NCI-H1436 (cell line): ENCODE results near the gene MARCHF10.
"Not testable (repeated sequence)": the region's sequence is repeated elsewhere in the genome, so short reads cannot be mapped to it uniquely, and the experiment has no call there.

Experiments used
- DNase-seq: peaks from one replicate; lab custom pipeline; 2025; lab: John Stamatoyannopoulos, UW

Gene MARCHF10

DNA sequence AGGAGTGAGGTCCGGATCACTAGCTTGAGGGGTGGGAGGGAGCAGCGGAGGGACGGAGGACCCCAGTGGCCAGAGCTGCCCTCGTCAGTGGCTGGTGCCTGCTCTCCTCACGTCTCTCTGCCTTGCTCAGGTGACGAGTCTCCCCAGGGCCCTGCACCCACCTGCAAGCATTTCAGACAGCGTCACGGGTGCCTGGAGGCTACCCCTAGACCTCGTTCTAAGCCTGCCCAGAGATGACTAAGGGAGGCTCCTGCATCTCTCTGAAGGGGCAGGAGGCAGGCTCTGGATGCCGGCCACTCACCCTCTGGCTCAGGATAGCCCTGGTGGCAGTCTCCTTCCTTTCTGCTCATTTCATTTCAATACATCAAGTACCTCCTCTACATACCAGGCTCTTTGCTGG is 111.9 kb downstream of the MARCHF10 start:
- DNase-seq = no peak

DNA sequence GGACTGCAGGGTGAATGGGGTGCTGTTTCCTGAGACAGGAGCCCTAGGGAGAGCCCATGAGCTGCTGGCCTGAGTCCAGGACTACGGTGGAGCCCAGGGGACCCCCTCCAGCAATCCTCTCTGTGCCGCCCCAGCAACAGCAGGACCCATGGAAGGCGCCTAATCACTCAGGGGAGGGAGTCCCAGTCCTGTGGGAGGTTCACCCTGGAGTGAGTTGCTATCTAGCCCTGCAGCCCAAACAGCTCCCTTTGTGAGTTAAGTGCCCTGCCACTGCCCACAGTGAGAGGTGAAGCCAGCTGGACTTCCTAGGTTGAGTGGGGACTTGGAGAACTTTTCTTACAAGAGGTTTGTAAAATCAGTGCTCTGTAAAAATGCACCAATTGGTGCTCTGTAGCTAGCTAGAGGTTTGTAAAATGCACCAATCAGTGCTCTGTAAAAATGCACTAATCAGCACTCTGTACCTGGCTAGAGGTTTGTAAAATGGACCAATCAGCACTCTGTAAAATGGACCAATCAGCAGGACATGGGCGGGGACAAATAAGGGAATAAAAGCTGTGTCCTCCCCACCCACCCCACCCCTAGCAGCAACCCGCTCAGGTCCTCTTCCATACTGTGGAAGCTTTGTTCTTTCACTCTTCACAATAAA is 112.9 kb downstream of the MARCHF10 start:
- not testable (repeated sequence) for DNase-seq

DNA sequence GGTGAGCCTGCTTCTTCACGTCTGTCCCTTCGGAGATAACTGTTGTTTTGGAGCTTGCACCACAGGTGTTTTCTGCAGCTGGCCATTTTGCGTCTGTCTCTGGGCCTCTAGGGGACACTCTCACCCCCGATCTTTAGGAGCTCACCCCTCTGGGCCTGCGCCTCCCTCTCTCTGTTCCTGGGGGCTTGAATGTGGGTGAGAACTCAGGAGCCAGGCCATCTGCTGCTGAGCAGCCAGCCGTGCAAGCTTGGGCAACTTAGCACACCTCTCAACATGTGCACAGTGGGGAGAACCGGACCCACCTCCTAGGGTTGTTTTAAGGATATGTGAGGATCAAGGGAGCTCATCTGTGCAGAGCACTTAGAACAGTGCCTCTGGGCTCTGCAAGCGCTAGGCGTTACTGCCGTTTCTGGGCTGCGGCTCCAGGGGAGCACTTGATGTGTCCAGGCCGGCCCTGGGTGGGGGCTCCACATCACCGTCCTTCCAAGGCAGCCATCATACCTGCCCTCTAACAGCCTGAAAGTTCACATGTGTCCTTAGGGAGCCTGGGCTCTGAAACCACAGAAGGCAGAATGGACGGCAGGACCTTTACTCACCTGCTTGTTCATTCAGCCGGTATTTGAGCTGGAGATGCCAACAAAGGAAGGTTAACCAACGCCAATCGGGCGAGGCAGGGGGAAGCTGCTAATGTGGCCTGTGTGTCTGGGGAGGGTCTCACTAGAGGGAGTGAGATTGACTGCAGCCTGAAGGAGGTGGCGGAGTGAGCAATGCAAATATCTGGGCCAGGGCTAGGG is 114.3 kb downstream of the MARCHF10 start:
- no peak for DNase-seq

DNA sequence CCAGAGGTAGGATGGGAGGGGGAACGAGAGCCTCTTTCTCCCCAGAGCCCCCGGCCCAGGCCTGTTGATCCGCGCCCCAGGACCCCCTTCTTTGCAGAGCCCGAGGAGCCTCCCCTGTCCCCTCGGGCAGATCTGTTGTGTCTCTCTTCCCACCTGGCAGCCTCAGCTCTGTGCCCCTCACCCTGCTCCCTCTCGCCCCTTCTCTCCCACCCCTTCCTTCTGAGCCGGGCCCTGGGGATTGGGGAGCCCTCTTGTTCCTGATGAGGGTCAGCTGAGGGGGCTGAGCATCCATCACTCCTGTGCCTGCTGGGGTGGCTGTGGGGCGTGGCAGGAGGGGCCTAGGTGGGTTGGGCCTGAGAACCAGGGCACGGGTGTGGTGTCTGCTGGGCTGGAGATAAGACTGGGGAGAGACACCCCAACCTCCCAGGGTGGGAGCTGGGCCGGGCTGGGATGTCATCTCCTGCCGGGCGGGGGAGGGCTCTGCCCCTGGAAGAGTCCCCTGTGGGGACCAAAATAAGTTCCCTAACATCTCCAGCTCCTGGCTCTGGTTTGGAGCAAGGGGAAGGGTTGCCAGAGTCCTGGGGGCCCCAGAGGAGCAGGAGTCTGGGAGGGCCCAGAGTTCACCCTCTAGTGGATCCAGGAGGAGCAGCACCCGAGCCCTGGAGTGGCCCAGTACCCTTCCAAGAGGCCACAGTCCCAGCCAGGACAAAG is 115.2 kb downstream of the MARCHF10 start:
- peak; percentile 25 for DNase-seq

DNA sequence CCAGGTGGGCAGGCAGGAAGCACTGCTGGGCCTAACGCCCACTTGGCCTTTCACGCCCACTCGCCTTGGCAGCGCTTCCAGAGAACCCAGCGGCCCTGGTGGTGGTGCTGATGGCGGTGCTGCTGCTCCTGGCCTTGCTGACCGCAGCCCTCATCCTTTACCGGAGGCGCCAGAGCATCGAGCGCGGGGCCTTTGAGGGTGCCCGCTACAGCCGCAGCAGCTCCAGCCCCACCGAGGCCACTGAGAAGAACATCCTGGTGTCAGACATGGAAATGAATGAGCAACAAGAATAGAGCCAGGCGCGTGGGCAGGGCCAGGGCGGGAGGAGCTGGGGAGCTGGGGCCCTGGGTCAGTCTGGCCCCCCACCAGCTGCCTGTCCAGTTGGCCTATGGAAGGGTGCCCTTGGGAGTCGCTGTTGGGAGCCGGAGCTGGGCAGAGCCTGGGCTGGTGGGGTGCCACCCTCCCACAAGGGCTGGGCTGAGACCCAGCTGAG is 115.9 kb downstream of the MARCHF10 start:
- DNase-seq = no peak

DNA sequence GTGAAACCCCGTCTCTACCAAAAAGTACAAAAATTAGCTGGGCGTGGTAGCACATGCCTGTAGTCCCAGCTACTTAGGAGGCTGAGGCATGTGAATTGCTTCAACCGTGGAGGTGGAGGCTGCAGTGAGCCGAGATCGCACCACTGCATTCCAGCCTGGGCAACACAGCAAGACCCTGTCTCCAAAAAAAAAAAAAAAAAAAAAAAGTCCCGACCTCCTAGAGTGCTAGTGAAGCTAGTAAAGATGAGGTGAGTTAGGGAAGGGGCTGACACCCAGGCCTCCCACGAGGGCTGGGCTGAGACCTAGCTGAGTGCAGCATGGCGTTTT is 116.6 kb downstream of the MARCHF10 start:
- DNase-seq = not testable (repeated sequence)

DNA sequence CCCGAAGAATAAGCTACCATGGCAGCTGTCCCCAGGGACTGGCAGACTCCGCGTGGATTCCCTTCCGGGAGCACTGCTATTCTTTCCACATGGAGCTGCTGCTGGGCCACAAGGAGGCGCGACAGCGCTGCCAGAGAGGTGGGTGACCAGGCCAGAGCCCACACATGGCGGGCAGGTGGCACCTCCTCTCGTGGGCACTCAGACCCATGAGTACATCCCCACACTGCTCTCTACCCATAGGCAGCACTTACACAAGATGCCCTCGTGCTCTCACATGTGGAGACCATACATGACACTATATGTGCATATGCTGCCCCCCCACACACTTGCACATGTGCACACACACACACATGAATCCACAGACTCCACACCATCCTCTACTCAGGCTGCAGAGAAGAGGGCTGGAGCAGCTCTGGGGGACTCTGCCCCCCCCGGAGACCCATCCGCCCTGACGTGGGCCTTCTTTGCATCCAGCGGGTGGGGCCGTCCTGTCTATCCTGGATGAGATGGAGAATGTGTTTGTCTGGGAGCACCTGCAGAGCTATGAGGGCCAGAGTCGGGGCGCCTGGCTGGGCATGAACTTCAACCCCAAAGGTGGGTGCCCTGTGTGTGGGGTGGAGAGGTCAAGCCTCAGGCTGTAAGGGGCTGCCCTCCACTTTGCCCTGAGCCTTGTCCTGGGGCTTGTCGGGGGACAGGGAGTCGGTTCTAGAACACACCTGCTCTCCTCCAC is 117.8 kb downstream of the MARCHF10 start:
- DNase-seq = no peak

DNA sequence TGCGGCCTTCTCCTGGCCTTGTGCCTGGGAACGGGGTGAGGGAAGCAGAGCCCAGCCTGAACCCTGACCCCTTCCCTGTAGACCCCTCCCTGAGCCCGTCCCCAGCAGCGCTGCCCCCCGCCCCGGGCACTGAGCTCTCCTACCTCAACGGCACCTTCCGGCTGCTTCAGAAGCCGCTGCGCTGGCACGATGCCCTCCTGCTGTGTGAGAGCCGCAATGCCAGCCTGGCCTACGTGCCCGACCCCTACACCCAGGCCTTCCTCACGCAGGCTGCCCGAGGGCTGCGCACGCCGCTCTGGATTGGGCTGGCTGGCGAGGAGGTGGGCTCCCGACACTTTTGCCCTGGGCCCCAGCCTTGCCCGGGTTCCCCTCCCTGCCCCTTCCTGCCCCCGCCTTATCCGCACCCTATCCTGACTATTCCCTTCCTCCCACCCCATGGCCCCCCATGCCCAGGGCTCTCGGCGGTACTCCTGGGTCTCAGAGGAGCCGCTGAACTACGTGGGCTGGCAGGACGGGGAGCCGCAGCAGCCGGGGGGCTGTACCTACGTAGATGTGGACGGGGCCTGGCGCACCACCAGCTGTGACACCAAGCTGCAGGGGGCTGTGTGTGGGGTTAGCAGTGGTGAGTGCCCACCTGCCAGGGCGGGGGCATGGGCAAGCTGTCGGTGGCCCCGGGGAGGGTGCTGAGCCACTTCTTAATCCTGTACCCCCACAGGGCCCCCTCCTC is 118.5 kb downstream of the MARCHF10 start:
- no peak for DNase-seq

DNA sequence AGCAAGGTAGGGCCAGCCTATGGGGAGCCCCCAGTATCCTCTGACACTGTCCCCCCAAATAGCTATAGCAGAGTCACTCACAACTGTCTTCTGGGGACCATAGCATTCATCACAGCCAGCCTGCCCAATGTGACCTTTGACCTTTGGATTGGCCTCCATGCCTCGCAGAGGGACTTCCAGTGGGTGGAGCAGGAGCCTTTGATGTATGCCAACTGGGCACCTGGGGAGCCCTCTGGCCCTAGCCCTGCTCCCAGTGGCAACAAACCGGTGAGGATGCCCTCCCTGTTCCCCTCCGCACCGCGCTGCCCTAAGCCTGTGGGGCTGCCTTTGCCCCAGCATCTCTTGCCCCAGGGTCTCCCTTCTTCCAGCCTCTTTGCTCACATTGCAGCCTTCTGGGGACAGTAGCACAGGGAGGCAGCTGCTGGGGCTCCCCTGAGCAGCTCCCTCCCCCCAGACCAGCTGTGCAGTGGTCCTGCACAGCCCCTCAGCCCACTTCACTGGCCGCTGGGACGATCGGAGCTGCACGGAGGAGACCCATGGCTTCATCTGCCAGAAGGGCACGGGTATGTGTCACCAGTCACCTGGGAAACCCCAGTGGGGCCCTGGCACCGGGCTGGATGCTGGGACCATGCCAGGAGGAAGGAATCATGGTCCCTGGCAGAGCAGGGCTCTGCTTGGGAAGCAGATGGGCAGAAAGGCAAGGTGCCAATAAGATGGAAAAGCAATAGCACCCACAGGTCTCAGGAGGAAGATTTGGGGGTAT is 119.5 kb downstream of the MARCHF10 start:
- DNase-seq = no peak

DNA sequence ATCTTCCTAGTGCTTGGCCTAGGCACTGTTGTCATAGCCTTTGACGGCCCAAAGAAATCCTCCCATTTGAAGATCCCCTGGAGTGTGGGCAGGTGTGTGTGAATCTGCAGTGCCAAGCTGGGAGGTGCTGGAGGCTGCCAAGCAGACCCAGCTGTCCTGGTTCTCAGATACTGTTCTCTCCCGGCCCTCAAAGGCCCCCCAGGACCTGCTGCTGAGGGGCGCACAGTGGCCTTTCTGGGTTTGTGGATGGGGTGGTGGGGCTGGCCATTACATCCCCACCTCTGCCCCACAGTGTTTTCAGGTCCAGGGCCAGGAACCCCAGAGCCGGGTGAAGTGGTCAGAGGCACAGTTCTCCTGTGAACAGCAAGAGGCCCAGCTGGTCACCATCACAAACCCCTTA is 120.1 kb downstream of the MARCHF10 start:
- DNase-seq = no peak

DNA sequence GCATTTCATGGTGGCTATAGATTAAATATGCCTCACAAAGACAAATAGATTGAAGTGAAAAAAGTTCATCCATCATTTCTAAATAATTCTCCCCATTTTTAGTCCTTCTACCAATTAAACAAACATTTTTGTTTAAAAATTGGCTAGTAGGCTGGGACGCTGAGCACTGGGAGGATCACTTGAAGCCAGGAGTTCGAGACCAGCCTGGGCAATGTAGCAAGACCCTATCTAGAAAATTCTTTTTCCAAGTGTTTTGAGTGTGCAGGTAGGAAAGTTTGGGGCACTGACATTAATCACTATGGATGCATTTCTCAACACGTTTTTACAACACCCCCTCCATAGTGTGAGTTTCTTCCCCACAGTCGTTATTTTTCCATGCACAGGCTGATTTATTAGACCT is 123.9 kb downstream of the MARCHF10 start:
- DNase-seq = no peak

DNA sequence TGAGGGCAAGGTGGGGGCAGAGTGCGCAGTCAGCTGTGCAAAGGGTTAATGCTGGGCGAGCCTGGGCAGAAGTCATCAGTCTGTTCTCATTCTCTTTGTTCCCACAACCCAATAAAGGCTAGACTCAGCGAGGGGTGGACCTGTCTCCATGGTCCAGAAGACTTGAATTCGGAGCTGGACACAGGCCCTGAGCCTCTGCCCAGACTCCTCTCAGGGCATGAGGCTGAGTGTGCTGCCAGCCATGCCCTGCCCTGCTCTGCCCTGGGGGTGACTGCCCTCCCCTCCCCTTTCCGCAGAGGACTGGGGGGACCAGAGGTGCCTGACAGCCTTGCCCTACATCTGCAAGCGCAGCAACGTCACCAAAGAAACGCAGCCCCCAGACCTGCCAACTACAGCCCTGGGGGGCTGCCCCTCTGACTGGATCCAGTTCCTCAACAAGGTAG is 126.2 kb downstream of the MARCHF10 start:
- no peak for DNase-seq

DNA sequence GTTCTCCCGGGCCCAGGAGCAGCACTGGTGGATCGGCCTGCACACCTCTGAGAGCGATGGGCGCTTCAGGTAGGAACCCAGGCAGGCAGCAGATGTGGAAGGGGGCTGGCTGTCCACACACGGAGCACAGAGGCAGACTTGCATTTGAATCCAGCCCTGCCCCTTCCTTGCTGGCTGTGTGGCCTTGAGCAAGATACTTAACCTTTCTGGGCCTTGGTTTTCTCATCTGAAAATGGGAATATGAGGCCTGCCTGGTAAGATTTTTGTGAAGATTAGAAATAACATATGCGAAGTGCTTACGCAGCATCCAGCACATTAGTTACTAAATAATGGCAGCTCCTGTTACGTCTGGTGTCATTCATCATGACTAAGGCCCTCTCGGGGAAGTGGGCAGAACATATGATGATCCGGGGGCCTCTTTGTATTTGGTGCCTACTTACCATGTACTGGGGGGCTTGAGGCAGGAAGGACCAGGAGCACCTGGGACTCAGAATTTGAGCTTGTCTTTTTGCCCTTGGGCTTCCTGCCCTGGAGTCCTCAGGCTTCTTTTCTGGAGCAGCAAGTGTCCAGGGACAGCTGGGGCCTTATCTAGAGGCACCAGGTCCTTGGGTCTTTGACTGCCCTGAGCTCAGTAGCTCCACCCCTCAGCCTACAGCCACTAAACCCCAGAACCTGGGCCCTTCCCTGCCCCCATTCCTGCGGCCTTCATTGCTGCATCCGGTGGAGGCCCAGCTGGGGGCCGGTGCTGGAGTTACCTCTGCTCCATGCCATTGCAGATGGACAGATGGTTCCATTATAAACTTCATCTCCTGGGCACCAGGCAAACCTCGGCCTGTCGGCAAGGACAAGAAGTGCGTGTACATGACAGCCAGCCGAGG is 126.8 kb downstream of the MARCHF10 start:
- DNase-seq = no peak

DNA sequence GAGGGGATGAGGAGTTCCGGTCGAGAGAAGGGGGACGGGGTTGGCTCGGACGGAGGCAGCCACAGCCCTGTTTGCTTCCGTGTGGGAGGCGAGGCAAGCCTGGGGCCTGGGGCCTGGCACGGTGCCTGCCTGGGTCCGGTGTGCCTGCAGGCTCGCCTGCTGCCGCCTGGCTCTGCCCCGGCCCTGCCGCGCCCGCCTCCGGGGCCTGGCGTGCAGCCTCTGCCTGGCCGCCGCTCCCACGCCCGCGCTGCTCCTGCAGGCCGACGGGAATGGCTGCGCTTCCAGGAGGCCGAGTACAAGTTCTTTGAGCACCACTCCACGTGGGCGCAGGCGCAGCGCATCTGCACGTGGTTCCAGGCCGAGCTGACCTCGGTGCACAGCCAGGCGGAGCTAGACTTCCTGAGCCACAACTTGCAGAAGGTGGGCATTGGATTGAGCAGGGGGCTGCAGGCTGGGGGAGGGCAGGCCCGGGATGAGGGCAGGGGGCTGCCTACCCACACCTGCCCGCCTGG is 127.5 kb downstream of the MARCHF10 start:
- no peak for DNase-seq

DNA sequence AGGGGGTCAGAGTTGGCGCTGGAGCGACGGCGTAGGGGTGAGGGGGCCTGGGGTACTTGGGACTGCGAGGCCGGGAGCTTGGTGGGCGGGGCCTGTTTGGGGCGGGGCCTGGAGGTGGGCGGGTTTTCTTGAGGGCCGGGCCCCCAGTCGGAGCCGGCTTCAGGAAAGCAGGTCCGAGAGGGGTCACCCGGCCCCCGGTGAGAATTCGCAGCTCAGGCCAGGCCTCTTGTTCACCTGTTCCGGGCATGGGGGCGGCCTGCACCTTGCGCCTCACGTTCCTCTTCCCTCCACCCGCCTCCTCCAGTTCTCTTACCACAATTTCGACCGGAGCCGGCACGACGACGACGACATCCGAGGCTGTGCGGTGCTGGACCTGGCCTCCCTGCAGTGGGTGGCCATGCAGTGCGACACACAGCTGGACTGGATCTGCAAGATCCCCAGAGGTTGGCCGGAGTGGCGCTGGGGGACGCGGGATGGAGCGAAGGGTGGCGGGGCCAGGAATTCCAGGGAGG is 128.2 kb downstream of the MARCHF10 start:
- DNase-seq = no peak

DNA sequence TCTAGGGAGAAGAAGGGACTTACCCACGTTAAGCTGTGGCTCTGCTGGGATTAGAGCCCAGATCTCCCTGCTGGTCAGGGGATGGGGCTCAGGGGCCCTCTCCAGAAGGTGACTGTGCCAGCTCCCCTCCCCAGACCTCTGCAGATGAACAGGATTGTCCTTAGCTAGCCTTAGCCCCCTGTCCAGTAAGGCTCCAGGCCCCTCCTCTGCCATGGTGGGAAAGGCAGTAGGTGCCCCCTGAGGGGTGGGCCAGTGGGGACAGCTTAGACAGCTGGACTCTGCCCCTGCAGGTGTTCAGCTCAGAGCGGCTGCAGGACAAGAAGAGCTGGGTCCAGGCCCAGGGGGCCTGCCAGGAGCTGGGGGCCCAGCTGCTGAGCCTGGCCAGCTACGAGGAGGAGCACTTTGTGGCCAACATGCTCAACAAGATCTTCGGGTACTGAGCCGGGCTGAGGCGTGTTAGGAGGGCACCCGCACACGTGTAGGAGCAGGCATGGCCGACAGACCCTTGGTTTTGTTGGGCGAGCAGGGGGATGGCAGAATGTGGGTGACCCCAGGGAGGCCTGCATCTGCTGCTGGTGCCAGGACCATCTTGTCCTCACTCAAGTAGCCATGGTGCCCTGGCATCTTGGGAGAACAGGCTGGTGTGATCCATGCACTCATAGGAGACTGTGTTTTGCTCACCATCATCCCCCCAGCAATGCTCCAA is 129.7 kb downstream of the MARCHF10 start:
- DNase-seq = no peak

DNA sequence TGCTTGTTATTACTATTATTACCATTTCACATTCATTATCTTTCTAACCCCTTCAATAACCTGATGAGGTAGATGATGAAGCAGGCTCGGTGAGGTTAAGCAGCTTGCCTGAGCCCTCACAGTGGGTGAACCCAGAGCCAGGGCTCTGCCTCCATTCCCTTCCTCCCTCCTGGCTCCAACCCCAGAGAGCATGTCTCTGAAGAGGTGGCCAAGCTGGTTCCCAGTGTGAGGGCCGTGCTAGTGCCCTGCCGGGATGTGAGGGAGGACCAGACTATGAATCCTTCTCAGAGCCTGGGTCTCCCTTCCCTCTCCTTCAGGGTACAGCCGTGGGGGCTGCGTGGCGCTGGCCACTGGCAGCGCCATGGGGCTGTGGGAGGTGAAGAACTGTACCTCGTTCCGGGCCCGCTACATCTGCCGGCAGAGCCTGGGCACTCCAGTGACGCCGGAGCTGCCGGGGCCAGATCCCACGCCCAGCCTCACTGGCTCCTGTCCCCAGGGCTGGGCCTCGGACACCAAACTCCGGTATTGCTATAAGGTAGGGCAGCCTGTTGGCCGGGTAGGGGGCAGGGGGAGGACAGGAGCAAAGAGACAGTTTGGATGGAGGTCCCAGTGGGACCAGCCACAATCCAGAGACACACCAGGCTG is 131.0 kb downstream of the MARCHF10 start:
- DNase-seq = no peak

DNA sequence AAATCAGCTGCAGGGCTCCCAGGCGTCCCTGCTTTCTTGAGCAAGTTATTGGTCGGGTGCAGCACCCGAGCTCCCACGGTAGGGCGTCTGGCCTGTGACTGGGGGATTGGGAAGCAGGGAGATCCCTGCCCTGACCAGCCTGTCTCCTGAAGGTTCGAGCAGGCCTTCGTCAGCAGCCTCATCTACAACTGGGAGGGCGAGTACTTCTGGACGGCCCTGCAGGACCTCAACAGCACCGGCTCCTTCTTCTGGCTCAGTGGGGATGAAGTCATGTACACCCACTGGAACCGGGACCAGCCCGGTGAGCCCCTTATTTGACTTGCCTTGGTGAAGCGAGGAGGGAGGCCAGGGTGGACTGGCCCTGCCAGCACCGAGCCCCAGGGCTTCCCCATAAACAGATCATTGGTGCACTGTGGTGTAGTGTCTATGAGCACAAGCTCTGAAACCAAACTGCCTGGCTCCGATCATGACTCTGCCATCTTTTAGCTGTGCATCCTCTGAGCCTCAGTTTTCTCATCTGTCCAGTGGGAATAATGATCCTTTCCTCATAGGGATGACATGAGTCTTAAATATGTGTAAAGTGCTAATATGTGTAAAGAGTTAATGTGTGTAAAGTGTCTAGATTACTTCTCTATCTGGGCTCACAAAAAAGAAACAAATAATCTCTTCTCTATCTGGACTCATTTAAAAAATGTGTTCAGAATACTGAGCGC is 131.7 kb downstream of the MARCHF10 start:
- no peak for DNase-seq
